Activated B cell treated with CpG ODN at 0.5 μM for 24 hours (primary cell): ENCODE measurements around the gene PRKAR2B. TPM values are rescaled to one million over a fixed set of nuclear protein-coding genes. Genes with fewer than 3 reads are reported as not detected.

Source experiments
- ATAC-seq: fragments of 200-7000 bp; cut with Tn5 transposase; one replicate; pipeline ENCODE4 v1.10.0; 2021; ENCODE audit warnings: low read depth, mild to moderate bottlenecking, moderate library complexity
- CTCF ChIA-PET: fragments of 350-600 bp; sonication (Branson Sonifier 250); formaldehyde crosslinking; loops from one replicate; lab custom pipeline; 2021; ENCODE audit warnings: antibody characterized with exemption; lab: Charles Lee
- POLR2A ChIA-PET: fragments of 350-600 bp; sonication (Branson Sonifier 250); formaldehyde crosslinking; loops from one replicate; lab custom pipeline; 2021; ENCODE audit warnings: antibody characterized with exemption; lab: Charles Lee
- DNase-seq: peaks from one replicate; pipeline ENCODE4 v3.0.0; 2022
- H3K27ac Mint-ChIP-seq: one replicate; pipeline ENCODE4 v1.8.0; 2020; ENCODE audit warnings: mixed read lengths
- H3K27me3 Mint-ChIP-seq: one replicate; pipeline ENCODE4 v1.8.0; 2021; ENCODE audit warnings: mixed read lengths
- H3K36me3 Mint-ChIP-seq: one replicate; pipeline ENCODE4 v1.8.0; 2021; ENCODE audit warnings: low read depth, mixed read lengths
- H3K4me1 Mint-ChIP-seq: one replicate; pipeline ENCODE4 v1.8.0; 2021; ENCODE audit warnings: mixed read lengths
- H3K4me3 Mint-ChIP-seq: one replicate; pipeline ENCODE4 v1.8.0; 2020; ENCODE audit warnings: mild to moderate bottlenecking, mixed read lengths
- H3K9me3 Mint-ChIP-seq: one replicate; pipeline ENCODE4 v1.8.0; 2020; ENCODE audit warnings: mixed read lengths
- CTCF ChIP-seq: fragments of 200-600 bp; IDR thresholded peaks from one replicate; pipeline ENCODE4 v1.8.0; 2022; ENCODE audit warnings: antibody characterized with exemption, mild to moderate bottlenecking
- intact Hi-C: fragments of 100-400 bp; cut with micrococcal nuclease; formaldehyde crosslinking; loops from one replicate; pipeline ENCODE4 v1.15.1; 2024
- total RNA-seq: library from RNA; stranded (reverse); gene quantifications from 2 replicates; pipeline ENCODE4 v1.2.3, GENCODE V29; 2022

The PRKAR2B gene
- total RNA-seq, 1 donor from 2014 or later: 0.71 TPM

- peaks cover 11% of the 10 kb centered on the region for H3K4me1 Mint-ChIP-seq
- POLR2A ChIA-PET: no interaction called here
- no peaks in the 10 kb centered on the region for H3K36me3 Mint-ChIP-seq
- peaks cover 5% of the 10 kb centered on the region for H3K9me3 Mint-ChIP-seq
- no peak for DNase-seq
- CTCF ChIA-PET: no interaction called here
- H3K27ac Mint-ChIP-seq: no peak overlapping the region
- no peak for TF ChIP-seq CTCF
- no peak for ATAC-seq
- peaks cover 5% of the 10 kb centered on the region for H3K27me3 Mint-ChIP-seq
- intact Hi-C loops: no loop called here
- H3K4me3 Mint-ChIP-seq: no peak overlapping the region
These were observed 18.3 kb upstream of the PRKAR2B start for GRCh38 chr7:107026166-107026565.

DNA sequence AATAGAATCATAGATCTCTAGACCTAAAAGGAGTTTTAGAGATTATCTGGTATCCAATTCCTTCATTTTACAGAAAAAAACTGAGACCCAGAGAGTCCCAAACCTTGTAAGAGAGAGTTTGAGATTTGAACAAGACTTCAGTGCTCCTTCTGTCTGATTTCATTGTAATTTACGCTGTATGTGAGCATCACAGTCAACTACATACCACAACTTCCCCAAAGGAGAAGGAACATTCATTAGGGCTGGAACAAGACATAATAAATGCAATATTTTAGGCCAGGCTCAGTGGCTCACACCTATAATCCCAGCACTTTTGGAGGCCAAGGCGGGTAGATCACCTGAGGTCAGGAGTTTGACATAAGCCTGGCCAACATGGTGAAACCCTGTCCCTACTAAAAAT, 17.3 kb upstream of the PRKAR2B start:
- POLR2A ChIA-PET: no interaction called here
- no peaks in the 10 kb centered on the region for H3K36me3 Mint-ChIP-seq
- intact Hi-C loops: no loop called here
- CTCF ChIA-PET: interaction anchor here (0.7 kb wide), 1 partner anchor 224 kb away, joined by 3 read pairs; no protein-coding TSS in a partner anchor
- peaks cover 11% of the 10 kb centered on the region for H3K4me1 Mint-ChIP-seq
- DNase-seq: no peak
- no peak for TF ChIP-seq CTCF
- no peak for ATAC-seq
- no peak overlapping the region for H3K4me3 Mint-ChIP-seq
- H3K9me3 Mint-ChIP-seq: peaks cover 5% of the 10 kb centered on the region
- peaks cover 5% of the 10 kb centered on the region for H3K27me3 Mint-ChIP-seq
- H3K27ac Mint-ChIP-seq: no peak overlapping the region

GRCh38 chr7:107029061-107029763, 15.3 kb upstream of the PRKAR2B start:
- ATAC-seq (no peak), DNase-seq (no peak)
- no peak overlapping the region for H3K4me3 Mint-ChIP-seq
- POLR2A ChIA-PET: no interaction called here
- no peak for TF ChIP-seq CTCF
- H3K36me3 Mint-ChIP-seq: no peaks in the 10 kb centered on the region
- intact Hi-C loops: no loop called here
- peaks cover 2% of the 10 kb centered on the region for H3K9me3 Mint-ChIP-seq
- CTCF ChIA-PET: no interaction called here
- H3K27me3 Mint-ChIP-seq: peaks cover 2% of the 10 kb centered on the region
- peaks cover 11% of the 10 kb centered on the region for H3K4me1 Mint-ChIP-seq
- H3K27ac Mint-ChIP-seq: no peak overlapping the region

DNA sequence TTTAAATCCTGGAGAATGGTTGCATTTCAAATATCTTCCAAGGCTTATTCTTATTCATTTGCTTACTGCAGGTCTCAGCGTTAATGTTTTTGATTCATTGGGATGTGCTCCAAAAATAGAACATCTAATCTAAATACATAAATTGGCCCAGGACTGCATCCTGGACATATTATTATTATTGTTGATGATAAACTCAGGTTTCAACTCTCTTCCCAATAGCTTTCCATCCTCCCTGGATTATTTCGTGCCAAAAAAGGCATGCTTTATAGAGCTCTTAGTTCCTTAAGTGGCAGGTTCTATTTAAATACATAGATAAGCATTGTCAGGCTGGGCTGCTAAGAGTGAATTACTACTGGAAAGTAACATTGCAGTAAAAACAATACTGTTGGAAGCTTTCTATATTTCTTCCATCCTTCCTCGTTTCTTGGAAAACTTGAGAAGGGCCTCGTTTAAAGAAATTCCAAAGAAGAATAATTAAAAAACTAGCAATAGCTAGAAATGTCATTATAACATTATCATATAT, 14.7 kb upstream of the PRKAR2B start:
- peaks cover under 1% of the 10 kb centered on the region for H3K9me3 Mint-ChIP-seq
- CTCF ChIA-PET: no interaction called here

More for the DNA sequence above, 14.7 kb upstream of the PRKAR2B start:
- H3K4me3 Mint-ChIP-seq: no peak overlapping the region
- no peak for DNase-seq
- POLR2A ChIA-PET: no interaction called here
- no peaks in the 10 kb centered on the region for H3K36me3 Mint-ChIP-seq
- H3K27me3 Mint-ChIP-seq: peaks cover 2% of the 10 kb centered on the region
- intact Hi-C loops: no loop called here
- TF ChIP-seq CTCF: no peak
- no peak for ATAC-seq
- H3K4me1 Mint-ChIP-seq: peaks cover 11% of the 10 kb centered on the region
- no peak overlapping the region for H3K27ac Mint-ChIP-seq
